ENCODE data around the gene TIMM50. TPM values are rescaled to one million over a fixed set of nuclear protein-coding genes. Genes with fewer than 3 reads are reported as not detected.
"Not testable (repeated sequence)": the region's sequence is repeated elsewhere in the genome, so short reads cannot be mapped to it uniquely, and the experiment has no call there.

Gene TIMM50
- total RNA-seq, 1 donor from 2014 or later = 93.8 TPM

- no peak for DNase-seq (ENCODE audit: low read depth, low spot score)
Measured at GRCh38 chr19:39469567-39469966, 11.1 kb upstream of the TIMM50 start.

- DNase-seq (ENCODE audit: low read depth, low spot score) = no peak
Measured at GRCh38 chr19:39470724-39471339, 9.8 kb upstream of the TIMM50 start.

GRCh38 chr19:39471756-39472536, 8.7 kb upstream of the TIMM50 start:
- no peak for DNase-seq (ENCODE audit: low read depth, low spot score)

GRCh38 chr19:39472746-39473442, 7.7 kb upstream of the TIMM50 start:
- no peak for DNase-seq (ENCODE audit: low read depth, low spot score)

DNA sequence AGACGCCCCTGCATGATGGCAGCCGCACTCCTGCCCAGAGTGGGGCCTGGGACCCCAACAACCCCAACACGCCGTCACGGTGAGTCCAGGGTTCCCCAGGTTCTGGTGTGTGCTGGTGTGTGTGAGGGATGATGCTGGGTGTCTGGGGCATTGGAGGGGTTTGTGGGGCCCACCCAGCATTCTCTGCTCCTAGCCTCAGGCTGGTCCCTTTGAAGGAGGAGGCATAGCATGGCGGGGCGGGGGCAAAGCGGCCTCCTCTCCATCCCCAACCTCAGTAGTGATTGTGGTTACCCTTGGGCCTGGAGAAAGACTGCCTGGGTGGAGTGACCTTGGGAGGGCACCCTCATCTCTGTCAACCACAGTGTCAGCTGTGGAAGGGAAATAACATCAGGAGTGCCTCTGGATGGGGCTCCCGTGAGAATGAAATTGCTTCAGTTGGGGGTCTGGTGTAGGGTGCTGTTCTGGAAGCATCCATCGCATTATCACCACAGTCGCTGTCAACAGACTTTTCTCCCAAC, 7.1 kb upstream of the TIMM50 start:
- no peak for DNase-seq (ENCODE audit: low read depth, low spot score)

GRCh38 chr19:39474139-39474620, 6.5 kb upstream of the TIMM50 start:
- DNase-seq (ENCODE audit: low read depth, low spot score) = no peak

DNA sequence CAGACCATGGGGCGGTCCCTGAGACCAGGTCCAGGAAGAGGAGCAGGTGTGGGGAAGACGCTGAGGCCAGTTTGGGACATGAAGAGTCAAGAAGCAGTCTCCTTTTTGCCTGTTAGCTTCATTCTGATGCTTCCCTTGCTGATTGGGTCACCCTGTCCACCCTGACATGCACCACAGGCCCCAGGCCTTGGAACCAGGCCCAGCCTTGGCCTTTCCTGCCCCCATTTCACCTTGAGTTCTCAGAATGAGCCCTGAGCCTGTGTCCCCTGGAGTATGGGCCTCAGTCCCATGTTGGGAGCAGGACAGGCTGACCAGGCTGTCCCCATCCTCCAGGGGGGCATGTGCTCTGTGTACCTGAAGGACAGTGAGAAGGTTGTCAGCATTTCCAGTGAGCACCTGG, 4.9 kb upstream of the TIMM50 start:
- no peak for DNase-seq (ENCODE audit: low read depth, low spot score)

- not testable (repeated sequence) for DNase-seq (ENCODE audit: low read depth, low spot score)
Measured at GRCh38 chr19:39479319-39479801, 1.3 kb upstream of the TIMM50 start.

DNA sequence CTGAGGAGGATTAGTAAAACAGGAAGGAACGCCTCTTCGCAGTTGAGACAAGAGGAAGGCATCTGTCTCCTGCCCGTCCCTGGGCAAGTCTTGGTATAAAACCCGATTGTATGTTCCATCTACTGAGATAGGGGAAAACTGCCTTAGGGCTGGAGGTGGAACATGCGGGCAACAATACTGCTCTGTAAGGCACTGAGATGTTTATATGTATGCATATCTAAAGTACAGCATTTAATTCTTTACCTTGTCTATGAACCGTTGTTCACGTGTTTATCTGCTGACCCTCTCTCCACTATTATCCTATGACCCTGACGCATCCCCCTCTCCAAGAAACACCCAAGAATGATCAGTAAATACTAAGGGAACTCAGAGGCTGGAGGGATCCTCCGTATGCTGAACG, 722 bp upstream of the TIMM50 start:
- DNase-seq (ENCODE audit: low read depth, low spot score) = no peak

DNA sequence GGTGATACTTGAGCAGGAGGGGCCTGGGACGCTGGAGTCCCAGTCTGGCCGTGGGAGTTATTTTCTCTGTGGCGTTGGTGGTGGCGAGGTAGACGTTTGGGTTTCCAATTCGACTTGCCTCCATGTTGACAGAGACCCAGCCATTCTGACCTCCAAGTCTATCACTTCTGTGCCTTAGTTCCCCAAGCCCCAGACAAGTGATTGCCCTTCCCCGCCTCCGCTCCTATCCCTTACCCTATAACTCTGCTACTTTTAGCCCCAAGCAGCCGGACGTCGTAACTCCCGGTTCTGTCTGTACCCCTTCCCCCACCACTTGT, 549 bp downstream of the TIMM50 start:
- no peak for DNase-seq (ENCODE audit: low read depth, low spot score)

DNA sequence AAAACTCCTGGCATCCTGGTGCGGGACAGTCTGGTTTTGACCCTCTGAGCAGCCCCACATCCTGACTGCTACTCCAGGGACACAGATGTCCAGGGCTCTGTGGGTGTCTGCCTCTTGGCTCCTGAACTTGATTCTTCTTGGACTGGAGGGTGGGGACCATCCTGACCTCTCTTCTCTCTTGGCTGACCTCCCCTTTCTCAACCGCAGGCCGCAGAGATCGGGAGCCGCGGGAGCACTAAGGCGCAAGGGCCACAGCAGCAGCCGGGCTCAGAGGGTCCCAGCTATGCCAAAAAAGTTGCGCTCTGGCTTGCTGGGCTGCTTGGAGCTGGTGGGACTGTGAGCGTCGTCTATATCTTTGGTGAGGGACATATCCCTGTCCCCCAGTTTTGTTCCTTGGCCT, 1.0 kb downstream of the TIMM50 start:
- no peak for DNase-seq (ENCODE audit: low read depth, low spot score)

DNA sequence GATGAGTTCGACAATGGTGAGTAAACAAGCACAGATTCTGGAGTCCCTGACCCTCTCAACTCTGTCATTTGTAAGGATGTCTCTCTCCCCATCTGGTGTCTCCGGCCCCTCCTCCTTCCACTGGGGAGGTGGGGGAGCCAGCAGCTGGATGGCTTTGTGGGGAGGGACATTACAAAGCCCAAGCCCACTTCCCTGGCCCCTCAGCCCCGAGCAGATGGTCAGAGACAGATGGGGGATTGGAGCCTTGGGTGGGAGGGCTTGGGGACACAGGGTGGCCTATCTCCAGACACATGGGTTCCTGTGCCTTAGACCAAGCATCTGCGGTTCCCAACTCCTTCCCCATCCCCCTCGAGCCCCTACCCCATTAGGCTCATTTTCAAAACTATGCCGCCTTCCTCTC, 2.5 kb downstream of the TIMM50 start:
- no peak for DNase-seq (ENCODE audit: low read depth, low spot score)

DNA sequence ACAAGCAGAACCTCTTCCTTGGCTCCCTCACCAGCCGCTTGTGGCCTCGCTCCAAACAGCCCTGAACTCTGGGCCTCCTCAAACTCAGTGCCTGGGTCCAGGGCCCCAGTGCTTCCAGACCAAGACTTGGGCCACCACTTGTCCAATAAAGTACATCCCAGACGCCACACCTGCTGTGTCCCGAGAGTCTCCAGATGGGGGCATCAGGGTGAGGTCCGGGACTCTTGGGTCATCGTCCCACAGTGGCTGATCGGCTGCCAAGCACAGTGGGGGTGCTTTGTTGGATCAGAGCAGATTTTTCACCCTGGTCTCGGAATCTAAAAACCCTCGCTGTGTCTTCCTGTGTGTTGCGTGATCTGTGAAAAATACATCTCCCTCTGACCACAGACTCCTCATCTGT, 9.1 kb downstream of the TIMM50 start:
- no peak for DNase-seq (ENCODE audit: low read depth, low spot score)

GRCh38 chr19:39492225-39492624, 11.6 kb downstream of the TIMM50 start:
- DNase-seq (ENCODE audit: low read depth, low spot score) = no peak

GRCh38 chr19:39492788-39493187, 12.2 kb downstream of the TIMM50 start:
- no peak for DNase-seq (ENCODE audit: low read depth, low spot score)

- DNase-seq (ENCODE audit: low read depth, low spot score) = no peak
Measured at GRCh38 chr19:39494661-39495060, 14.0 kb downstream of the TIMM50 start.

DNA sequence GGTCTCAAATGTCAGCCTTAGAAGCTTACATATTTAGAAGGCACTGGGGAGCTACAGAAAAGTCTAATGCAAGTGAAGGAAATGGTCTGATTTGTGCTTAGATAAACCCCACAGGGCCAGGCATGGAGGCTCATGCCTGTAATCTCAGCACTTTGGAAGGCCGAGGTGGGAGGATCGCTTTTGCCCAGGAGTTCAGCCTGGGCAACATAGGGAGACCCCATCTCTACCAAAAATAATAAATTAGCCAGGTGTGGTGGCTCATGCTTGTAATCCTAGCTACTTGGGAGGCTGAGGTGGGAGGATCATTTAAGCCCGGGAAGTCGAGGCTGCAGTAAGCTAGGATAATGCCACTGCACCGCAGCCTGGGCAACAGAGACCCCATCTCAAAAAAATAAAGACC, 15.4 kb downstream of the TIMM50 start:
- no peak for DNase-seq (ENCODE audit: low read depth, low spot score)

- DNase-seq (ENCODE audit: low read depth, low spot score) = no peak
Measured at GRCh38 chr19:39497701-39497995, 17.0 kb downstream of the TIMM50 start.

DNA sequence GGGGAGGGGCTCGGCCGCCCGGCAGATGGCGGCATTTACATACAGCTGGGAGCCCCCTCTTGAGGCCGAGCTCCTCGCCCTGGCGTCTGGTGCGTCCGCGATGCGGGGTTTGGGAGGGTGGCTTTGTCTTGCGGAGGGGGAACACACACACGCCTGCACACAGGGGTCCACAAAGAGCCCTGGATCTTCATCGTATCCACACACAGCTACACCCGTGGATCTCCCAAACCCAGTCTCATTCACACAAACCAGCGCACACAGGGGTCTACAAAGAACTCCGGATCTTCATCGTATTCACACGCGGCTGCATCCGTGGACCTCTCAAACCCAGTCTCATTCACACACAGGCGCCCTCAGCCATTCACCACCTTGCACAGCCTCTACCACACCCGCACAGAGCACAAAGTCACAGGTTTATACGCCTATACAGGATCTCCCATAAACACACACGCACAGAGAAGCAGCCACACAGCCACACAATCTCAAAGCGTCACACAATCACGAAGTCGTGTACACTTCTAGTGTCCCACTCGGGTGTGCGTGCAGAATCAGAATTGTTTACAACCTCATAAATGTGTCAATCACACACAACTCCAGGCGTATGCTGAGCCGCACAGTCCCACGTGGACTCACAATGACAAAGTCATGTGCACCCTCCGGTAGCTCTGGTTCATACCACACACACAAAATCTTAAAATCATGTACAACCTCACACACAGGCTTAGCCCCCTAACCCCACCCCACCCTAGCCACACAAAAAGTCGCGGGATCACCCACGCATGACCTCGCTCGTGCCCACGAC, 17.6 kb downstream of the TIMM50 start:
- no peak for DNase-seq (ENCODE audit: low read depth, low spot score)

DNA sequence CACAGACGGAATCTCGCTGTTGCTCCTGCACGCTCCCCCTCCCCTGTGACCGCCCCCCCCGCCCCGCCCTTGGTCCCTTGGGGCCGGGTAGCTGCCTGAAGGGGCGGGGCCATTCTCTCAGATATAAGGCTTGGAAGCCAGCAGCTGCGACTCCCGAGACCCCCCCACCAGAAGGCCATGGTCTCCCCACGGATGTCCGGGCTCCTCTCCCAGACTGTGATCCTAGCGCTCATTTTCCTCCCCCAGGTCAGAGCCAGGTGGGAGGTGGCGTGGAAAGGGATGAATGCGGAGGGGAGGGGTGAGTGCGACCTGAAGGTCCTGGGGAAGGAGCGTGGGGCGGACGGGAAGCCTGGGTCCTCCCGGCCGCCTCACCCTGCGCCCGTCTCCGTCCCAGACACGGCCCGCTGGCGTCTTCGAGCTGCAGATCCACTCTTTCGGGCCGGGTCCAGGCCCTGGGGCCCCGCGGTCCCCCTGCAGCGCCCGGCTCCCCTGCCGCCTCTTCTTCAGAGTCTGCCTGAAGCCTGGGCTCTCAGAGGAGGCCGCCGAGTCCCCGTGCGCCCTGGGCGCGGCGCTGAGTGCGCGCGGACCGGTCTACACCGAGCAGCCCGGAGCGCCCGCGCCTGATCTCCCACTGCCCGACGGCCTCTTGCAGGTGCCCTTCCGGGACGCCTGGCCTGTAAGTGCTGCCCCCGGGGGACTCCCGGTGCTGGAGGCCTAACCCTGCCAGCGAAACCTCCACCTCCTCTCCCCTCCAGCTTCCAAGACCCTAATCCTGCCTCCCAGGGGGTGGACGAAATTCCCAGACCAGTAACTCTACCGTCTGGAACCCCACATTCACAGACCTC, 18.4 kb downstream of the TIMM50 start, which contains the start of gene DLL3:
Gene DLL3, plus strand, starts transcription at position 150 of the 845 bp plus-strand sequence. Its CDS starts 28 bp downstream, at position 178.
- DNase-seq (ENCODE audit: low read depth, low spot score) = no peak

DNA sequence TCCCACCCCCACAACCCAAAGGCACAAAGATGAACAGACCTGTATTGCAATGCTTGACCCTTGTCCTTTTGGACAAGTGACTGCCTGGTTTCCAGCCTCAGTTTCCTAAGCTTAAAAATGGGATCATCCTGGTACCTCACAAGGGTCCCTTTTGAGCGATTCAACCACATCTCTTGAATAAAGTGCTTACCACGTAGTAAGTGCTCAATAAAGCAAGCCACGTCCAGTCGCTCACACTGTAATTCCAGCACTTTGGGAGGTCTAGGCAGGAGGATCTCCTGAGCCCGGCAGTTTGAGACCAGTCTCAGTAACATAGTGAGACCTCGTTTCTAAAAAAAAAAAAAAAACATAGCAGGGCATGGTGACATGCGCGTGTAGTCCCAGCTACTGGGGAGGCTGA, 19.3 kb downstream of the TIMM50 start:
- DNase-seq (ENCODE audit: low read depth, low spot score) = no peak
